Measurements from ENCODE around the gene CCDC83.

DNA sequence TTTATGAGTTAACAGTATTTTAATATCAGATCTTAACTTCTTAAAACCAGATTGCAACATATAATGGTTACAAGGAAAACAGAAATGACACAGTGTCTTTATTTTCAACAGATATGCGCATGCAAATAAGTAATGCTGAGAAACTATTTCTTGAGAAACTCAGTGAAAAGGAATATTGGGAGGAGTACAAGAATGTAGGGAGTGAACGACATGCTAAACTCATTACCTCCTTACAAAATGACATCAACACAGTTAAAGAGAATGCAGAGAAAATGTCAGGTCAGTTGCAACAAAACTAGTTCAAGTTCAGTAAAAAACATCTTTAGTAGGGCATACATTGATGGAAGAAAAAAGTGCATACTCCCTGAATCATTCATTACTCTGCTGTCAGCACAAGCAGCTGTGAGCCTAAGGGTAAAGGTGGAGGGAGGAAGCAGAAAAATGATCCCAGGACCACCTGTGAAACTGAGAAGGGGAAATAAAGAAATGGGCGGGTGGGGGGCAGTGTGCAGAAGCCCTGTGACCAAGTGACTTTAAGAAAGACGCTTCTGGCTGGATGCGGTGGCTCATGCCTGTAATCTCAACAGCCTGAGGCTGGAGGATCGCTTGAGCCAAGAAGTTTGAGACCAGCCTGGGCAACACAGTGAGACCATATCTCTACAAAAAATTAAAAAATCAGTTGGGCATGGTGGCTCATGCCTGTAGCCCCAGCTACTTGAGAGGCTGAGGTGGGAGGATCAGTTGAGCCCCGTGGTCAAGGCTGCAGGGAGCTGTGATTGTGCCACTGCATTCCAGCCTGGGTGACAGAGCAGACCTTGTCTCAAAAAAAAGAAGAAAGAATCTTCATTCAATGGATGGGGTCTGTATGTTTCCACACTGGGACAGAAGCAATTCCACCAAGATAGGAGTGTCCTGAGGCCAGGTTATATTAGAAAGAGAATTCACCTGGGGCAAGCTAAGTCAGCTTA is 31.2 kb downstream of the CCDC83 start:
- TF ChIP-seq POLR2AphosphoS5 (IDR thresholded peaks at IDR 0.05; ENCODE audit: borderline replicate concordance, low read depth, low read length) (no peak), EZH2 (IDR thresholded peaks at IDR 0.05) (no peak)

Measured in SK-N-MC (cell line).